Colon (tissue), 2 donors: ENCODE results near the gene DCAF5.
"Not testable (repeated sequence)": the region's sequence is repeated elsewhere in the genome, so short reads cannot be mapped to it uniquely, and the experiment has no call there.

Experiments used
- FAIRE-seq: peaks from 2 replicates; lab custom pipeline; 2012; peaks lifted over from hg19 to GRCh38; lab: Jason Lieb, UNC
- donor health status: control.
- donor health status: control.

DCAF5 gene

GRCh38 chr14:69068744-69069421 is 84.0 kb downstream of the DCAF5 start:
- FAIRE-seq: no peak

GRCh38 chr14:69066396-69067171 is 86.3 kb downstream of the DCAF5 start:
- FAIRE-seq: no peak

GRCh38 chr14:69065934-69066333 is 87.0 kb downstream of the DCAF5 start:
- not testable (repeated sequence) for FAIRE-seq

GRCh38 chr14:69064596-69064995 is 88.3 kb downstream of the DCAF5 start:
- FAIRE-seq: no peak

- no peak for FAIRE-seq
These were observed 93.0 kb downstream of the DCAF5 start for GRCh38 chr14:69059658-69060623.

GRCh38 chr14:69055999-69056788 is 96.7 kb downstream of the DCAF5 start:
- no peak for FAIRE-seq

- FAIRE-seq: no peak
These were observed 97.8 kb downstream of the DCAF5 start for GRCh38 chr14:69055125-69055524.

GRCh38 chr14:69054030-69054429 is 98.9 kb downstream of the DCAF5 start:
- no peak for FAIRE-seq

GRCh38 chr14:69052181-69052601 is 100.7 kb downstream of the DCAF5 start:
- no peak for FAIRE-seq

GRCh38 chr14:69050240-69051184 is 102.4 kb downstream of the DCAF5 start:
- FAIRE-seq: no peak

GRCh38 chr14:69049675-69050074 is 103.2 kb downstream of the DCAF5 start:
- no peak for FAIRE-seq

GRCh38 chr14:69048456-69048855 is 104.5 kb downstream of the DCAF5 start:
- no peak for FAIRE-seq

GRCh38 chr14:69047255-69047654 is 105.7 kb downstream of the DCAF5 start:
- no peak for FAIRE-seq

GRCh38 chr14:69046476-69046860 is 106.5 kb downstream of the DCAF5 start:
- no peak for FAIRE-seq

GRCh38 chr14:69045857-69046475 is 107.0 kb downstream of the DCAF5 start:
- FAIRE-seq: no peak

- FAIRE-seq: no peak
These were observed 107.9 kb downstream of the DCAF5 start for GRCh38 chr14:69044965-69045555.

GRCh38 chr14:69044296-69044695 is 108.6 kb downstream of the DCAF5 start:
- no peak for FAIRE-seq

- FAIRE-seq: no peak
These were observed 109.2 kb downstream of the DCAF5 start for GRCh38 chr14:69043596-69044260.
